DMS53 treated with DMSO at 0.1 percent for 48 hours (cell line): Measurements from ENCODE around the gene TEAD1.

Source experiments
- DNase-seq: peaks from one replicate; lab custom pipeline; 2025; ENCODE audit not compliant: unreplicated experiment; lab: John Stamatoyannopoulos, UW

Gene TEAD1

GRCh38 chr11:12685229-12685628 lies 11.0 kb downstream of the TEAD1 start:
- DNase-seq, result no peak

GRCh38 chr11:12686246-12687060 lies 12.2 kb downstream of the TEAD1 start:
- DNase-seq, result no peak

- no peak for DNase-seq
Observed at GRCh38 chr11:12687216-12687623, 13.0 kb downstream of the TEAD1 start.

GRCh38 chr11:12687740-12688139 lies 13.5 kb downstream of the TEAD1 start:
- no peak for DNase-seq

GRCh38 chr11:12689029-12689755 lies 15.0 kb downstream of the TEAD1 start:
- DNase-seq, result no peak

- DNase-seq, result no peak
Observed at GRCh38 chr11:12690663-12691062, 16.4 kb downstream of the TEAD1 start.

GRCh38 chr11:12691473-12691872 lies 17.3 kb downstream of the TEAD1 start:
- DNase-seq, result peak; percentile 9

GRCh38 chr11:12692229-12693075 lies 18.2 kb downstream of the TEAD1 start:
- DNase-seq, result peak; percentile 90

- no peak for DNase-seq
Observed at GRCh38 chr11:12693094-12693478, 18.9 kb downstream of the TEAD1 start.

- peak; percentile 94 for DNase-seq
Observed at GRCh38 chr11:12693479-12694182, 19.4 kb downstream of the TEAD1 start.

GRCh38 chr11:12694183-12694531 lies 19.9 kb downstream of the TEAD1 start:
- DNase-seq, result peak; percentile 94

- DNase-seq, result no peak
Observed at GRCh38 chr11:12695221-12695794, 21.1 kb downstream of the TEAD1 start.

GRCh38 chr11:12695873-12696272 lies 21.7 kb downstream of the TEAD1 start:
- no peak for DNase-seq

- peak; percentile 41 for DNase-seq
Observed at GRCh38 chr11:12696911-12697581, 22.8 kb downstream of the TEAD1 start.

- peak; percentile 51 for DNase-seq
Observed at GRCh38 chr11:12698048-12698447, 23.8 kb downstream of the TEAD1 start.

- DNase-seq, result no peak
Observed at GRCh38 chr11:12701811-12702592, 27.8 kb downstream of the TEAD1 start.

- no peak for DNase-seq
Observed at GRCh38 chr11:12702999-12703453, 28.8 kb downstream of the TEAD1 start.

GRCh38 chr11:12704049-12704448 lies 29.8 kb downstream of the TEAD1 start:
- DNase-seq, result no peak

- DNase-seq, result no peak
Observed at GRCh38 chr11:12705874-12706273, 31.7 kb downstream of the TEAD1 start.
